Activated CD4-positive, CD25-positive, alpha-beta regulatory T cell treated with anti-CD3 and anti-CD28 coated beads, Interleukin-2, amount 50 U/mL, for 24 hours (primary cell): Measurements from ENCODE around the gene ISLR.
"Not testable (repeated sequence)": the region's sequence is repeated elsewhere in the genome, so short reads cannot be mapped to it uniquely, and the experiment has no call there.

ENCODE experiments used
- ATAC-seq, 2 donors: fragments of 150-1000 bp; cut with Tn5 transposase; one replicate each; pipeline ENCODE4 v1.10.0; 2021; ENCODE audit warnings: mild to moderate bottlenecking in 1 of 2, moderate library complexity in 1 of 2

The ISLR gene

DNA sequence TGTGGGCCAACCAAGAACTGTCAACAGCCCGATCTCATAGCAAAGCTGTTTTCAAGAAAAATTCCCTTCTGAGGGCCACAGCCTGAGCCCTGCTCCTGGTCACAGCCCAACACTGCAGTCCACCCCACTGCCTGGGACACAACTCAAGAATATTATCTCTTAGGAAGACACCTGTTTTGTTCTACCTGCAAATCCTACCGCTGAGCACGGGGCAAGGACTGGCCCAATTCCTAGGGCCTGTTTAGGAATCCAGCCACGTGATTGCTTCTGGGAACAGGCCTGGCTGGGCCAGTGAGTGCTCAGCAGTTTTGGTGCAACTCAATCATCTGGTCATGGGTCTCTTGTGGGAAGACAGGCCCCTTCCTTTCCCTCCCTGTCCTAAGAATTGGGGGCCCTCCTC lies 34.9 kb upstream of the ISLR start:
- no peak for ATAC-seq

- ATAC-seq = no peak
These were observed 31.9 kb upstream of the ISLR start for GRCh38 chr15:74141591-74141990.

DNA sequence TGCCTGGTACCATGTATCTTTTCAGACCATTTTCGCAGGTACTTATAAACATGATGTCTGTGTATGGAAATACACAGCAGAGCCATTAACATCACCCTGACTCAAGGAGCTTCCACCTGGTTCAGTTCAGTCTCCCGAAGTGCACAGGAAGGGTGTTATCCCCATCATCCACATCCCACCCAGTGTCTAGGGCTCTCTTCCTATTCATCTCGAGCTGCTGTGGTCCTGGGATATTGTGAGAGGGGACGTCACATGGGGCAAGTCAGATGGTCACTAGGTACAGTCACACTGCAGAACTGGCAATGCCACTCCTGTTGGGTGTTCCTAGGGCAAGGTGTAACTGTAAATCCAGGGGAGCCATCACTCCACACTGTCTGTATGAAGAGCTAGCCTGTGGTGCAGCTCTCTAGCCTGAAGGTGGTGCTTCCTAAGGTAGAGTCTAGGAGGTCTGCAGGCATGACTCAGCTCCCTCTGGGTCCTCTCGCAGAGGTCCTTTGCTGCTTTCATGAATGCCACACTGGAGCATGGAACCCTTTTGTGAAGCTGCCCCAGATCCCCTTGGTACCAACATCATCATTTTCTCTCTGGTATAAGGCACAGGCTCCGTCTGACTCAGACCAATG lies 29.2 kb upstream of the ISLR start:
- ATAC-seq = no peak

DNA sequence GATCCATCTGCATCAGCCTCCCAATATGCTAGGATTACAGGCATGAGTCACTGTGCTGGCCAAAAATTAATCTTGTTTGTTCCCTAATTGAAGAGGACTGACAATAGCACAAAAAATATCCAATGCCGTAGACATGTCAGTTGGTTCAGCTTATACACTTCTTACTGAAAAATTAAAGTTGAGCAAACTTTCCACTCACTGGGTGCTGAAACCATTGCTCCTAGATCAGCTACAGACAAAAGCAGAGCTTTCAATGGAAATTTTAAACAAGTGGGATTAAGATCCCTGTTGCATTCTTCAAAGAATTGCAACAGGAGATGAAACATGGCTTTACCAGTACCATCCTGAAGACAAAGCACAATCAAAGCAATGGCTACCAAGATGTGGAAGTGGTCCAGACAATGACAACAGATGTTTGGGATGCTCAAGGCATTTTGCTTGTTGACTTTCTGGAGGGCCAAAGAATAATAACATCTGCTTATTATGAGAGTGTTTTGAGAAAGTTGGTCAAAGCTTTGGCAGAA lies 27.2 kb upstream of the ISLR start:
- no peak for ATAC-seq

GRCh38 chr15:74147051-74147450 lies 26.5 kb upstream of the ISLR start:
- ATAC-seq = no peak

- ATAC-seq = no peak
These were observed 17.6 kb upstream of the ISLR start for GRCh38 chr15:74155766-74156417.

GRCh38 chr15:74156678-74157411 lies 16.7 kb upstream of the ISLR start:
- ATAC-seq = no peak

DNA sequence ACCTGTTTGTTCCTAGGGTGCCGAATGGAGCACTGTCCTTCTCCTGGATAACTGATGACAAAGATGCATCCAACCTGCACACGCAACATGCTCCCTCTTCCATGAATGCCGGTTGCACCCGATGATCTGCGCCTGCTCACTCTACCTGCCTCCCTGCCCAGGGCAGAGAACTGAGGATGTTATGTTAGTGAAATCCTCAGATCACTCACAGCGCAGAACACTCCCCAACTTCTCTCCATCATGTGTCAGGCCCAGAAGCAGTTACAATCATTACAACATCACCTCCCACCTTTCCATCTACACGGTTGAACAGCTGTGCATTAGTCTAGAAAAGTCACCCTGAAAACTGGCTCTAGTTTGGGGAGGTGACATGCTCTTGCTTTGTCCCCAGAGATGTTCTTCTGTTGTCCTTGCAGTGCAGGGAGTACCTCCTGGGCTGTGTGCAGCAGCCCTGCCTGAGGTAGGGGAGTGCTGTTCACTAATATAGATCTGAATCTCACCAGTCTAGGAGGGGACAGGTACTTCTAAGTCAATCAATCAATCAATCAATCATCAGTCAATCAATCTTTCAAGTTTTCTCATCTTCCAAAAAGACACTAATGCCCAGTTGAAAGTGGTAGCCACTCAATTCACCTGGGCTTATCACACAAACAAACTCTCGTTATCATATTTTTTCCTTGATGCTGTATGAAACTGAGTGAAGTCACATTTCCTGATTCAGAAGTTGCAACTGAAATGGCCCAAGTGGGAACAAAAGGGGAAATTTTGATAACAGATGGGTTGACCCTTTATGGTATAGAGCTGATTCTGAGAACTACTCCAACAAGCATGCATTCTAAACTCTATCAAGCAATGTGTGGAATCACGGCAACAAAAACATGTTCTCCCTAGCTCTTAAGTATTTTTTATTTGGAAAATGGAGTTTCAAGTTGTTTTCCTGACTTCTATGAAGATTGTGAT lies 15.4 kb upstream of the ISLR start:
- ATAC-seq = no peak

DNA sequence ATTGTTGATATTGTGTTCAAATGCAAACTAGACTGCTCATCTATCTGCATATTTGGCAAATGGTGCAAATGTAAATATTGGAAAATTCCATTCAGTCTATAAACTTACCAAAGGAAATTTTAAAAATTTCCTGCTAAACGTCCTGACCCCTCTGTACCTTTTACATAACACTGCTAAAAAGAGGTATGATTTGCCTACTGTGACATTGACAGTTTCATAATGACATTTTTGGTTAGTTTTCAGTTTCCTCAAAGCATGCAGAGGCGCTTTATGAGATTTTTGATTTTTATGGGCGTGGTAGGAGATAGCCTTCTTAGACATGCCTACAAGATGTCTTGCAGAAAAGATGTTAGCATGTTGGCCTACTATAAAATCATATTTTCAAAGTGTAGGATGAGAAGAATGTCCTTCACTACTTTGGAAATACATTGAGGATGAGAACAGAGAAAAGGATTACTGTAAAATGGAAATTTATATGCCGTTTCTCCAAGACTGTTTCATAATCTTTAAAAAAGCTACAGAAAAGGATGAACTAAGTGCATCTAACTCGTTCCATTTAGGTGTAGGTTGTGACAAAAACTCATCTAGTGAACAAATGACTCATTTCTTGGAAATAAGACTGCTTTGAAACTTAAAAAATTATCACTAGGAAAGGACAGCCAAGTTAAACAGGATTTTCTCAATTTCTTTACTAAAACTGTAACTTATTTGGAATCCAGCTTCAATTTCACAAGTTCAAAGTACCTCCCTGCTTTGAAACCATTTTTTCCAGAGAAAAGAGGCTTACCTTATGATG lies 14.5 kb upstream of the ISLR start:
- ATAC-seq = peak in 1 of 2 donors; percentile 49

DNA sequence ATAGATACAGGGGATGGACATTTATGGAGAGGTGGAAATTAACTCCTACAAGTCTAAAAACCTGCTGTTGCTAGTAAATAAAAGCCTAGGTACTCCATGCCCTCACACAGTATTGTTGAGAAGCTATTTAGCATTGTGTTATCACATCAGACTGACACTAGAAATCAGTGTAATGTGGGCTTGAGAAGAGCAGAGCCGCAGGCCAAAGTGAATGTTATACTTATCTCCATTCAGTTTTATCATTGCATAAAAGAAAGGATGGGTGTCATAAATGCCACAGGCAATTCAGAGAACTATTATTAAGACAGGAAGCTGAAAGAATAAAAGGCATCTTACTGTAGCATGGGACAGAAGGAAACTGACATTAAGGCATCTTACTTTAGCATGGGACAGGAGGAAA lies 13.7 kb upstream of the ISLR start:
- ATAC-seq = no peak

DNA sequence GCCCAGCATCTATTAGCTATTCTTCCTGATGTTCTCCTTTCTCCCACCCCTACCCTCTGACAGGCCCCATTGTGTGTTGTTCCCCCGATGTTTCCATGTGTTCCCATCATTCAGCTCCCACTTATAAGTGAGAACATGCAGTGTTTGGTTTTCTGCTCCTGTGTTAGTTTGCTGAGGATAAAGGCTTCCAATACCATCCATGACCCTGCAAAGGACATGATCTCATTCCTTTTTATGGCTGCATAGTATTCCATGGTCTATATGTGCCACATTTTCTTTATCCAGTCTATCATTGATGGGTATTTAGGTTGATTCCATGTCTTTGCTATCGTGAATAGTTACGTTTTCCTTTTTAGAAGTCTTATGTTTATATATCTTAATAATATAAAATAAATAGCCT lies 13.1 kb upstream of the ISLR start:
- not testable (repeated sequence) for ATAC-seq

GRCh38 chr15:74162195-74162536 lies 11.3 kb upstream of the ISLR start:
- not testable (repeated sequence) for ATAC-seq

DNA sequence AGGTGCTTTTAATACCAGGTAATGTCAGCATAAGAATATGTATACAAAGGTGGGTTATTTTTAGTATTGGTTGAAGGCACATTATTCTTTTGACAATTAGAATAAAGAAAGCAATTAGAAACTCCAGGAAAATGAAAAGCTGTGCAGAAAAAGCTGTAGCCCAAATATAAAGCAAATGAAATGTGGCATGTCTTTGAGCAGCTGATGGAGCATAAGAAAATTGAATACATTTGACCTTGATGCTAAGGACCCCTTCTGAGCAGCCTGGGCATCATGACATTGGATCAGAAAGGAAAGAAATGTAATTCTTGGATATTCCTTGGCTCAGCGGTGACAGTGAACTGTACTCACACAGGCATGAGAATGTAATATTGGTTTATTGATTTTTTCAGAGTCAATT lies 8.0 kb upstream of the ISLR start:
- no peak for ATAC-seq

- no peak for ATAC-seq
These were observed 5.6 kb upstream of the ISLR start for GRCh38 chr15:74167891-74168331.

GRCh38 chr15:74168711-74169126 lies 4.8 kb upstream of the ISLR start:
- ATAC-seq = no peak

DNA sequence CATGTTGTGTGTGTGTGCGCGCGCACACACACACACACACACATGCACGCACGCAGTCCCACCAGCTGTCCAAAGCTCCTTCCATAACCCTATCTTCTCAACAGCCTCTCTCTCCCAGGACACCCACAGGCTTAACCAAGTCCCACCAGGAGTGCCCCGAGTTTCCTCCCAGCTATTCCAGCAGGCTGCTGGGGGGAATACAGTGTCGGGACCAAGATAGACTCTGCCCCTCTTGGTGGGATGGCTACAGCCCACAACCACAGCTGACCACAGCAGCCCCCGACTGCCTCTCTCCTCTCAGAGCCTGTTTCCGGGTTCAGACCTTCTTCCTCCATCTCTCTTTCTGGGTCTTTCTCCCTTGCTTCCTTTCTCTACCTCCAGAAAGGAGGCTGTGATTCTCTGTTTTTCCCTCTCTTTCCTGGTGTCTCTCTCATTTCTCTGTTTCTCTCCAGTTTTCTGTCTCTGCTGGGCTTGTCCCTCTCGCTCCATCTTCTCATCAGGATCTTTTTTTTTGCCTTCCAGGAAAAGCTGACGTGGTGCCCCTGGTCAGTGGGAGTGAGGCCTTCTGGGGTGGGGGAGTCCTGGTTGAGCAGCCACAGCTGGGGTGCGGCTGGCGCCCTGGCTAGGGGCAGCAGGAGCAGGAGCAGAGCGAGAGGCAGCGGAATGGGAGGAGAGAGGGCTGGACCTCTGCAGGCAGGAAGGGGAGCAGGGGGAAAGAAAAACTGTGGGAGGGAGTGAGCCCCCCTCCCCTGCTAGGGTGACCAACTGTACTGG lies 3.3 kb upstream of the ISLR start:
- no peak for ATAC-seq

GRCh38 chr15:74170875-74171578 lies 2.5 kb upstream of the ISLR start:
- ATAC-seq = no peak

- ATAC-seq = no peak
These were observed 1.5 kb upstream of the ISLR start for GRCh38 chr15:74171965-74172541.

DNA sequence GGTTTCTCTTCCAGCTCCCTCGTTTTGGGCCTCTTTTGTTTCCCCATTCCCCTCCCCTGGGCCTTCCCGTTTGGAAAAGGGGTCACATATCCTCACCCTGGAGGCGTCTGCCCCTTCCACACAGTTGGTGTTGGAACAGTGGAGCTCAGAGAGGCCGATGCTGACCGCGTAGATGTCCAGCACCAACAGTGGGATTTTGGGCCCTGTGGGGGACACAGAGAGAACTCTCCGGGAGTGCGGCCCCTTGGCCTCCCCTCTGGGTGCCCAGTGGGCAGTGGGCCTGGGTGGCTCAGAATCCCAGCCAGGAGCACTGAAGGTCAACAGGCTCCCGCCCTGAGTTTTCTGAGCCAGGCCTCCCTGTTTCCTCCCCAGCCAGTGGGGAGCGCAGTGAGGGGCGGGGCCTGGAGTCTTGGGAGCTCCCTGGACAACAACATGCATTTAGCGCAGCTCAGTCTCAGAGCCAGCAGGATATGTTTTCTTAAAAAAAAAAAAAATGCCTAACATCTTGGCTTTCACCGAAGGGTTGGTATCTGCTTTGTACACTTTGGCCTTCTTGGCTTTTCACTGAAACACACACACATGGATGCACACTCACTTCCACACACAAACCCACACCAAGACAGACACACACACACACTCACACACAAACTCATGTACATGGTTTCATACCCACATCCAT lies 670 bp upstream of the ISLR start:
- no peak for ATAC-seq
